ENCODE measurements around the gene CLHC1. TPM values are rescaled to one million over a fixed set of nuclear protein-coding genes. Genes with fewer than 3 reads are reported as not detected.
"Not testable (repeated sequence)": the region's sequence is repeated elsewhere in the genome, so short reads cannot be mapped to it uniquely, and the experiment has no call there.

CLHC1 gene
- total RNA-seq, 1 donor from 2014 or later = 25.0 TPM

- TF ChIP-seq CTCF (conservative IDR thresholded peaks at IDR 0.05) = no peak
- Mint-ChIP-seq H3K36me3 (no peaks in the 10 kb centered on the region), H3K27me3 (no peaks in the 10 kb centered on the region), H3K4me3 (peak overlapping the region; percentile 45), H3K4me1 (ENCODE audit: unreplicated experiment) (peaks cover 48% of the 10 kb centered on the region), H3K9me3 (no peaks in the 10 kb centered on the region), H3K27ac (peak overlapping the region; percentile 12)
- no peak for DNase-seq (ENCODE audit: extremely low spot score, unreplicated experiment)
Measured at GRCh38 chr2:55133467-55134315, 98.4 kb downstream of the CLHC1 start.

GRCh38 chr2:55130849-55131248 is 101.2 kb downstream of the CLHC1 start:
- no peak overlapping the region for H3K4me3 Mint-ChIP-seq
- no peak for DNase-seq (ENCODE audit: extremely low spot score, unreplicated experiment)
- no peak for TF ChIP-seq CTCF (conservative IDR thresholded peaks at IDR 0.05)
- no peaks in the 10 kb centered on the region for H3K27me3 Mint-ChIP-seq
- H3K4me1 Mint-ChIP-seq (ENCODE audit: unreplicated experiment) = peaks cover 20% of the 10 kb centered on the region
- H3K36me3 Mint-ChIP-seq = no peaks in the 10 kb centered on the region
- H3K27ac Mint-ChIP-seq = no peak overlapping the region
- H3K9me3 Mint-ChIP-seq = no peaks in the 10 kb centered on the region

GRCh38 chr2:55126643-55127042 is 105.5 kb downstream of the CLHC1 start:
- not testable (repeated sequence) for H3K27ac Mint-ChIP-seq; H3K9me3 Mint-ChIP-seq; H3K36me3 Mint-ChIP-seq; H3K4me1 Mint-ChIP-seq (ENCODE audit: unreplicated experiment); H3K4me3 Mint-ChIP-seq; DNase-seq (ENCODE audit: extremely low spot score, unreplicated experiment); H3K27me3 Mint-ChIP-seq

Other genes with a start within 250 kb of the CLHC1 start
- gene RTN4, start 181.8 kb downstream of the CLHC1 start, total RNA-seq (ENCODE audit: low replicate concordance) = 187 and 222 TPM in 2 replicates
- 951 and 977 TPM in 2 replicates for gene RPS27A, start 395 bp upstream of the CLHC1 start, total RNA-seq (ENCODE audit: low replicate concordance)
- 32.5 and 33.2 TPM in 2 replicates for gene MTIF2, start 36.9 kb upstream of the CLHC1 start, total RNA-seq (ENCODE audit: low replicate concordance)
- gene CCDC88A, start 187.6 kb upstream of the CLHC1 start, total RNA-seq (ENCODE audit: low replicate concordance) = 9.7 and 70.6 TPM in 2 replicates

Data from type B pancreatic cell (in vitro differentiated cells).